GM06990 (cell line): ENCODE data around the gene CASZ1.

ENCODE experiments used
- DNase-seq: peaks from one replicate; pipeline ENCODE4 v3.0.0-alpha.2; 2011; ENCODE audit not compliant: insufficient read length; ENCODE audit errors: extremely low read depth
- H3K27me3 ChIP-seq: replicated peaks from 2 replicates; pipeline ENCODE4 v1.6.0; 2011; ENCODE audit warnings: low read length; ENCODE audit not compliant: control insufficient read depth, insufficient read depth
- H3K36me3 ChIP-seq: 2 replicates; pipeline ENCODE4 v1.5.1; 2011; ENCODE audit warnings: low read length; ENCODE audit not compliant: control insufficient read depth, insufficient read depth
- H3K4me3 ChIP-seq: replicated peaks from 2 replicates; pipeline ENCODE4 v1.5.1; 2011; ENCODE audit warnings: low read depth, mild to moderate bottlenecking, control low read depth, low read length
- TF ChIP-seq, protein P1 (sequence below): IDR thresholded peaks from 2 replicates; pipeline ENCODE4 v1.5.1; 2011; ENCODE audit warnings: low read length, control low read depth, mild to moderate bottlenecking, inconsistent platforms; ENCODE audit not compliant: insufficient read depth, poor library complexity, severe bottlenecking

Gene CASZ1

GRCh38 chr1:10814976-10815857 lies 18.8 kb upstream of the CASZ1 start:
- no peak for DNase-seq
- peaks cover 4% of the 10 kb centered on the region for H3K27me3 ChIP-seq
- TF ChIP-seq, protein P1, sequence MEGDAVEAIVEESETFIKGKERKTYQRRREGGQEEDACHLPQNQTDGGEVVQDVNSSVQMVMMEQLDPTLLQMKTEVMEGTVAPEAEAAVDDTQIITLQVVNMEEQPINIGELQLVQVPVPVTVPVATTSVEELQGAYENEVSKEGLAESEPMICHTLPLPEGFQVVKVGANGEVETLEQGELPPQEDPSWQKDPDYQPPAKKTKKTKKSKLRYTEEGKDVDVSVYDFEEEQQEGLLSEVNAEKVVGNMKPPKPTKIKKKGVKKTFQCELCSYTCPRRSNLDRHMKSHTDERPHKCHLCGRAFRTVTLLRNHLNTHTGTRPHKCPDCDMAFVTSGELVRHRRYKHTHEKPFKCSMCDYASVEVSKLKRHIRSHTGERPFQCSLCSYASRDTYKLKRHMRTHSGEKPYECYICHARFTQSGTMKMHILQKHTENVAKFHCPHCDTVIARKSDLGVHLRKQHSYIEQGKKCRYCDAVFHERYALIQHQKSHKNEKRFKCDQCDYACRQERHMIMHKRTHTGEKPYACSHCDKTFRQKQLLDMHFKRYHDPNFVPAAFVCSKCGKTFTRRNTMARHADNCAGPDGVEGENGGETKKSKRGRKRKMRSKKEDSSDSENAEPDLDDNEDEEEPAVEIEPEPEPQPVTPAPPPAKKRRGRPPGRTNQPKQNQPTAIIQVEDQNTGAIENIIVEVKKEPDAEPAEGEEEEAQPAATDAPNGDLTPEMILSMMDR, result no peak

GRCh38 chr1:10814312-10814711 lies 17.9 kb upstream of the CASZ1 start:
- Histone ChIP-seq H3K36me3 (no peaks in the 10 kb centered on the region), H3K27me3 (peaks cover 4% of the 10 kb centered on the region), H3K4me3 (no peak overlapping the region)
- DNase-seq, result no peak
- TF ChIP-seq, protein P1, result no peak

More at GRCh38 chr1:10814976-10815857, 18.8 kb upstream of the CASZ1 start:
- H3K36me3 ChIP-seq, result no peaks in the 10 kb centered on the region
- H3K4me3 ChIP-seq, result no peak overlapping the region

DNA sequence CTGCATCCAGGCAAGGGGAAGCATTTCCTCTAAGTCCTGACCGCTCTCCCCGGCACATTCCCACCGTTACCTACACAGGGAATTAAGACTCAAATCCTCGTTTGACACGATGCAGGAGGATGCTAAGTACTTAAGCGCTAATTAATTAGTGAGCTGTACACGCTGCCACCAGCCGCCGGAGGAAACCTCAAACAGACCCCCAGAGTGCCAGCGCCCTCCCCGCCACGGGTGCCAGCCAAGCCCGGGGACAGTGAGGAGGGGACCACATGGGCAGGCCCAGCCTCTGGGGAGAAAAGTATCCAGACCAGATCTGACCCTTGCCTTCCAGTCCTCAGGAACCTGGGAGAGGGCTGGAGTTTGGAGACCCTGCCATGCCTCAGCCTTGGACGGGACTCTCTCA lies 17.4 kb upstream of the CASZ1 start:
- DNase-seq, result no peak
- TF ChIP-seq, protein P1, result no peak
- Histone ChIP-seq H3K36me3 (no peaks in the 10 kb centered on the region), H3K27me3 (peaks cover 4% of the 10 kb centered on the region), H3K4me3 (no peak overlapping the region)

DNA sequence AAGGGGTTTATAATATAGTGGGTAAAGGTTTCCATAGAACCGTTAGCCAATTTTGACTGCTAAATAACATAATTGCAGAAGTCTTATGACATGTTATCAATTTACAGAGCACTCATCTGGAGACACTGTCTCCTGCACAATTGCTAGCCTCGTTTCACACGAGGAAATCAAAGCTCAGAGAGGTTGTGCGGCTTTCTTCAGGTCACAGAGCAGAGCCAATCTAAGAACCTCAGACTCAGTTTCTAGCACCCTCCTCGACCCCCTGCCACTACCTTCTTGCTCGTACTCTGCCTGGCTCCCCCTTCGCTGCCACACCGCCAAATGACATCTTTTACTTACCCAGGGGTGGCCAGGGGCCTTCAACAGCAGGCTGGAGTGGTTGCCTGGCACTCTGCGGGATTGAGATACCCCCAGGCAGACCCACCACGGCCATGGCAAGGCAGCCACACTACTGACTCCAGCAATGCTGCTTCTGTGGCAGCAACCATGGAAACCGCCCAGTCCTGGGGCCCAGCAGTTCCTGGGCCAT lies 16.0 kb upstream of the CASZ1 start:
- TF ChIP-seq, protein P1, result no peak
- H3K36me3 ChIP-seq, result no peaks in the 10 kb centered on the region
- no peak for DNase-seq
- no peak overlapping the region for H3K4me3 ChIP-seq
- peaks cover 4% of the 10 kb centered on the region for H3K27me3 ChIP-seq

DNA sequence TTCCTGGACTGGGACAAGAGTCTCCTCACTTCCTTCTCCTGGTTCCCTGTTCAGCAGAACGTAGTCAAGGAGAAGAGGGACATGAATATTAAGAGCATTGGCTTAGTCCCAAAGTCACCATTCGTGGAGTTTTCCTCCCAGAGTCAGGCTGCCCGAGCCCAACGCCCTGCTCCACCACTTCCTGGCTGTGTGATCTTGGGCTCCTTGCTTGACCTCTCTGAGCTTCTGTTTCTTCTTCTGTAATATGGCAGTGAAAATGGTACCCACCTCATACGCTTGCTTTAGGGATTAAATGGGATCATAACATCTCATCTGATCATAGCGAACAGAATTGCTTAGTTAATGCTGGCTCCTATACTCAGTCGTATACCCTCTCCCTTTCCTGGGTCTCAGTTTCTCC lies 12.0 kb upstream of the CASZ1 start:
- TF ChIP-seq, protein P1, result no peak
- no peak for DNase-seq
- Histone ChIP-seq H3K4me3 (no peak overlapping the region), H3K36me3 (no peaks in the 10 kb centered on the region), H3K27me3 (peaks cover 1% of the 10 kb centered on the region)
